Neuronal stem cell (in vitro differentiated cells): ENCODE measurements around the gene ATXN7.

Source experiments
- DNase-seq: peaks from one replicate; pipeline ENCODE4 v3.0.0-alpha.2; 2013; ENCODE audit warnings: low spot score
- H2AFZ ChIP-seq: one replicate; pipeline ENCODE4 v1.6.1; 2013; ENCODE audit warnings: mild to moderate bottlenecking, low read length, inconsistent platforms
- H2AK5ac ChIP-seq: 2 replicates; pipeline ENCODE4 v1.6.1; 2013; ENCODE audit warnings: low read depth, mild to moderate bottlenecking, inconsistent platforms, low read length, moderate library complexity, mixed read lengths
- H2BK120ac ChIP-seq: 2 replicates; pipeline ENCODE4 v1.6.1; 2013; ENCODE audit warnings: low read depth, mild to moderate bottlenecking, inconsistent platforms, low read length, moderate library complexity, mixed read lengths
- H2BK12ac ChIP-seq: one replicate; pipeline ENCODE4 v1.6.1; 2013; ENCODE audit warnings: low read length, inconsistent platforms
- H2BK15ac ChIP-seq: 2 replicates; pipeline ENCODE4 v1.6.1; 2013; ENCODE audit warnings: mild to moderate bottlenecking, low read length, inconsistent platforms, mixed read lengths
- H2BK5ac ChIP-seq: one replicate; pipeline ENCODE4 v1.6.1; 2013; ENCODE audit warnings: inconsistent platforms, mild to moderate bottlenecking, low read length, moderate library complexity
- H3K14ac ChIP-seq: one replicate; pipeline ENCODE4 v1.6.1; 2013; ENCODE audit warnings: low read length, inconsistent platforms
- H3K18ac ChIP-seq: 2 replicates; pipeline ENCODE4 v1.6.1; 2013; ENCODE audit warnings: low read length, inconsistent platforms
- H3K23ac ChIP-seq: 2 replicates; pipeline ENCODE4 v1.6.1; 2013; ENCODE audit warnings: low read depth, mild to moderate bottlenecking, mixed read lengths, low read length, inconsistent platforms; ENCODE audit not compliant: poor library complexity
- H3K27ac ChIP-seq: replicated peaks from 3 replicates; pipeline ENCODE4 v1.5.1; 2013; ENCODE audit warnings: low read length, inconsistent platforms
- H3K27me3 ChIP-seq, 3 experiments: 2 replicates each; pipeline ENCODE4 v1.6.1; 2013; ENCODE audit warnings: low read length in 3 of 3, mild to moderate bottlenecking in 2 of 3, inconsistent platforms in 1 of 3, low read depth in 1 of 3, mixed read lengths in 1 of 3, moderate library complexity in 1 of 3; ENCODE audit not compliant: control insufficient read depth in 3 of 3, insufficient read depth in 3 of 3
- H3K36me3 ChIP-seq, 2 donors: replicated peaks in 1 of 2; 2 replicates each; pipeline ENCODE4 v1.6.1; 2013; ENCODE audit warnings: low read length in 2 of 2; ENCODE audit not compliant: control insufficient read depth in 2 of 2, insufficient read depth in 2 of 2
- H3K4ac ChIP-seq: 2 replicates; pipeline ENCODE4 v1.6.1; 2013; ENCODE audit warnings: inconsistent platforms, mild to moderate bottlenecking, low read length, moderate library complexity
- H3K4me1 ChIP-seq, 2 donors: 1 replicate in 1 of 2; 2 replicates in 1 of 2; pipeline ENCODE4 v1.6.1; 2013; ENCODE audit warnings: low read length in 2 of 2, low read depth in 1 of 2; ENCODE audit not compliant: control insufficient read depth in 2 of 2, insufficient read depth in 1 of 2
- H3K4me2 ChIP-seq: one replicate; pipeline ENCODE4 v1.6.1; 2013; ENCODE audit warnings: mild to moderate bottlenecking, low read length, inconsistent platforms; ENCODE audit not compliant: insufficient read depth, poor library complexity, severe bottlenecking
- H3K4me3 ChIP-seq, 2 donors: 2 replicates each; pipeline ENCODE4 v1.5.1; 2013; ENCODE audit warnings: low read length in 2 of 2, mild to moderate bottlenecking in 2 of 2, inconsistent platforms in 1 of 2, moderate library complexity in 1 of 2
- H3K79me1 ChIP-seq: one replicate; pipeline ENCODE4 v1.6.1; 2013; ENCODE audit warnings: low read depth, mild to moderate bottlenecking, inconsistent platforms, low read length, moderate library complexity
- H3K9ac ChIP-seq: one replicate; pipeline ENCODE4 v1.6.1; 2013; ENCODE audit warnings: mild to moderate bottlenecking, low read depth, low read length, inconsistent platforms; ENCODE audit not compliant: poor library complexity
- H3K9me3 ChIP-seq, 2 donors: replicated peaks in 1 of 2; 2 replicates each; pipeline versions ENCODE3 to v1.6.1; 2013; ENCODE audit warnings: low read length in 2 of 2, mild to moderate bottlenecking in 2 of 2, inconsistent platforms in 1 of 2, low read depth in 1 of 2, mixed read lengths in 1 of 2, moderate library complexity in 1 of 2; ENCODE audit not compliant: control insufficient read depth in 2 of 2, insufficient read depth in 1 of 2
- H4K8ac ChIP-seq: one replicate; pipeline ENCODE4 v1.6.1; 2013; ENCODE audit warnings: low read depth, mild to moderate bottlenecking, inconsistent platforms, low read length, moderate library complexity
- H4K91ac ChIP-seq: one replicate; pipeline ENCODE4 v1.6.1; 2013; ENCODE audit warnings: low read length, low read depth, mild to moderate bottlenecking, inconsistent platforms; ENCODE audit not compliant: poor library complexity
- WGBS, 2 donors: extraction: QIAGEN DNeasy Blood & Tissue Kit; methylation state at CpG; one replicate each; pipeline ENCODE4 v1.1.7; 2013; ENCODE audit warnings: missing lambda C conversion rate in 2 of 2, mixed read lengths in 1 of 2; ENCODE audit not compliant: insufficient read length in 2 of 2, insufficient replicate concordance in 1 of 2; ENCODE audit errors: extremely low coverage in 2 of 2; 5-methylcytosine and 5-hydroxymethylcytosine counted together

ATXN7 gene

DNA sequence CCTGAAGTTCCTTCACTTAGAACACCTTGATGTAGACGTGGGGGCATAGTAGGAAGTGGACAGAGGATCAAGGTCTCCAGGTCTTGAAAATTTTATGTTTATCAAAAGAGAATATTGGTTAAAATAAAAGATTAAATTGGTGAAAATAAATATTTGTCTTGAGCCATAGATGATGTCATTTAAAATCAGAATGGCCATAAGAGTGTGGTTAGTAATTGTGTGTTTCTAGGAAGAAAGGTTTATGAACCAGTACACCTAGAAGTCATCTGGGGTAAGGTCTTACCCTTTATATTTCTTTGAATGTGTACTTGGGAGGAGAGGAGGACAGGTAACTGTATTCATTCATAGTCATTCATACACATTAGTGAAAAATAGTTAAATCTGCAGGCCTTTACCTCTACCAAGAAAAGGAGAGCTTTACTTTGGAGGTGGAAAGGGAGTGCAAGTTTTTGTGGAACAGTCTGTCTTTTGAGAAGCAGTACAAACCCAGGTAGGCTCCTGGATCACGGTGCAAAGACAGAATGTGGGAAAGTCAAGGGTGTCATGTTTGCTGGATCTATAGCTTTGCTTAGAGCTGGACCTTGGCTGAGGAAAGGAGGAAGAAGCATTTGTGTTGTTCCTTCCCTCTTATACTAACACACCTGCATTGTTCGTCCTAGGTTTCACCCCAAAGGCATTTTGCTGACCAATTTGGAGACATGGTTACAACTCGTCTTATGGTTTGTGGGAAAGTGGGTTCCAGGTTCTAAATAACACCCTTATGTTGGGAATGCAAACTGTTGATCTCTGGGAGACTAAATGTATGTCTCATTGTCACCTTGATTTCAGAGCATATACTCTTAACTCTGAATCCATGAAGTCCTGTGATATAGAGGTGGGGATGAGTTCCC lies 42.3 kb downstream of the ATXN7 start:
- Histone ChIP-seq H2BK5ac (no peak overlapping the region), H3K27me3 (no peaks in the 10 kb centered on the region), H3K9ac (no peak overlapping the region), H3K36me3 (peaks cover 0 to 26% of the 10 kb centered on the region in 2 donors), H3K23ac (no peak overlapping the region), H2BK120ac (no peak overlapping the region), H3K4me2 (no peak overlapping the region), H2BK15ac (no peak overlapping the region), H4K91ac (no peak overlapping the region), H3K4me1 (peaks cover 2 to 5% of the 10 kb centered on the region in 2 donors), H3K4ac (no peak overlapping the region), H3K27ac (no peak overlapping the region), H3K4me3 (no peak overlapping the region), H4K8ac (no peak overlapping the region), H3K9me3 (no peaks in the 10 kb centered on the region), H3K18ac (no peak overlapping the region), H2BK12ac (no peak overlapping the region), H3K14ac (no peak overlapping the region), H2AK5ac (no peak overlapping the region), H3K79me1 (no peaks in the 10 kb centered on the region), H2AFZ (no peak overlapping the region)
- WGBS, 2 donors, result no CpG with 5 or more reads among the region's 4 CpGs
- DNase-seq, result no peak

DNA sequence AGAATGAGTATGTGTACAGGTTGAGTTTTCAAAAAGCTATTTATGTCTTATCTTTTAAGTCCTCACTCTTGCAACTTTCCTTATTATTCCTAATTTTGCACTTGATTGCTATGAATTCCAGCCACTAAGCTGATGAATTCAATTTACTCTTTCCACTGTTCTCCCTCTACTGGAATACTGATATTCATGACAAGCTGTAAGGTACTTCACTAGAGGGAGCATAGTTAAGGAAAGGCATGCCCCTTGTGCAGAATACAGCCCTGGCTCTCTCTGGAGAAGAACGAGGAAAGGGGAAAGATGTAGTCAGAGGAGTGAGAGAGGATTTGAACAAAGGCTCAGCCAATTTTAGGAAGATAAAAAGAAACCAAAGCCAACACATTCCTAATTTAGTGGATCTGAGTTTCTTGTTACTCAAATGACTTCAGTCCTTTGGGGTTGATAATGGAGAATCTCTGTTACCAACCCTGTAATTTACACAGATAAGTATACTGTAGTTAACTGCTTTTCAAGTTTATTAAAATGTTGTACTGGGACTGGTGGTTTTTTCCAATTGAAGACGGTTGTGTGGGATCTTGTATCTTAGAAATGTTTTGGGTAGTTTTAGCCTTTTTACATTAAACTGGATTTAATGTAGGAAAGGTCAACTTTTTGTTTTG lies 44.5 kb downstream of the ATXN7 start:
- Histone ChIP-seq H4K8ac (no peak overlapping the region), H3K36me3 (peaks cover 0 to 16% of the 10 kb centered on the region in 2 donors)
- no CpG with 5 or more reads among the region's 2 CpGs for WGBS, 2 donors

DNA sequence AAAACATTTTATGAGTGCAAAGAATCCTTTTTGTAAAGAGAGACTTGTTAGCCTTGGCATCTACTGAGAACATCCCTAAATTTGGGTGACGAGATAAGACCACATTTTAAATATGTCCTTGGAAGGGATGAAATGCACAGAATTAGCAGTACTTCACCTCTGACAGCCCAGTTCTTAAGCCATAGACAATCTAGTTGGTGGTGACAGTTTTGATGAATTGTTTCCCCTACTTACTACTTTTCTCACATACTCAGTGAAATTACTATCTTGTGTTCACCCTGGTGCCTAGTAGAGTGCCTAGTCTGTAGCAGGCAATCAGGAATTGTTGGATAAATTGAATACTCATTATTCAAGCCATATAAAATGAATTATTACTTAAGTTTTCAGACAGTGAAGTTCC lies 45.1 kb downstream of the ATXN7 start:
- Histone ChIP-seq H3K27me3 (no peaks in the 10 kb centered on the region), H3K4ac (no peak overlapping the region), H3K9ac (no peak overlapping the region), H3K14ac (no peak overlapping the region), H3K4me3 (no peak overlapping the region), H3K9me3 (no peaks in the 10 kb centered on the region), H2BK5ac (no peak overlapping the region), H4K8ac (no peak overlapping the region), H2AFZ (no peak overlapping the region), H3K27ac (no peak overlapping the region), H2BK15ac (no peak overlapping the region), H3K36me3 (peaks cover 0 to 10% of the 10 kb centered on the region in 2 donors), H3K4me2 (no peak overlapping the region), H2BK120ac (no peak overlapping the region), H2BK12ac (no peak overlapping the region), H3K23ac (no peak overlapping the region), H3K4me1 (peaks cover 5 to 10% of the 10 kb centered on the region in 2 donors), H2AK5ac (no peak overlapping the region), H3K18ac (no peak overlapping the region), H4K91ac (no peak overlapping the region), H3K79me1 (no peaks in the 10 kb centered on the region)
- WGBS, 2 donors, result no CpG with 5 or more reads among the region's 1 CpG
- no peak for DNase-seq

More for the DNA sequence above, 44.5 kb downstream of the ATXN7 start:
- Histone ChIP-seq H2BK15ac (no peak overlapping the region), H3K4me1 (peaks cover 5 to 10% of the 10 kb centered on the region in 2 donors), H3K18ac (no peak overlapping the region), H2BK120ac (no peak overlapping the region), H3K14ac (no peak overlapping the region), H3K27ac (no peak overlapping the region), H2AFZ (no peak overlapping the region), H3K4me3 (no peak overlapping the region), H2BK12ac (no peak overlapping the region), H3K27me3 (no peaks in the 10 kb centered on the region), H3K4ac (no peak overlapping the region), H4K91ac (no peak overlapping the region), H3K23ac (no peak overlapping the region), H2BK5ac (no peak overlapping the region), H3K9ac (no peak overlapping the region), H3K4me2 (no peak overlapping the region), H3K9me3 (no peaks in the 10 kb centered on the region), H2AK5ac (no peak overlapping the region), H3K79me1 (no peaks in the 10 kb centered on the region)
- DNase-seq, result no peak

DNA sequence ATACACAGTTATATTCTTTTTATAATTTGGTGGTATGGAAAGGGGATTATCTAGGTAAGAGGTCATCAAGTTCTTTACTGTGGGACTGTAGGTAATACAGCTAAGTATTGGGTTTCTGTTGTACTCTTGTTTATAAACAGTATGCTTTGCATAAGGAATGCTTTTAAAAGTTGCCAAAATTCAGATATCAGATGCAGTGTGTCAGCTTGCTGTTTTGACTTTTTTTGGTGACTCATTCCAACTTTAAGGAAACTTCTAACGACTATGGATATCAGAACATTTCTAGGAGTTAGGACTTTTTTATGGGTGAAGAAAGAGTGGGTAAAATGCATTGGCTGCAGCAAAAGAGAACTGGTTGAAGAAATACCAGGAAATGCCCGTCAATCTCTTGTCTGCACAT lies 45.8 kb downstream of the ATXN7 start:
- H3K4me1 ChIP-seq, result peaks cover 5 to 10% of the 10 kb centered on the region in 2 donors
- no peak for DNase-seq
- H3K4me2 ChIP-seq, result no peak overlapping the region
- peaks cover 0 to 8% of the 10 kb centered on the region in 2 donors for H3K36me3 ChIP-seq
- WGBS, 2 donors, result no CpG with 5 or more reads among the region's 2 CpGs
- H2BK5ac ChIP-seq, result no peak overlapping the region
- no peaks in the 10 kb centered on the region for H3K27me3 ChIP-seq
- H3K23ac ChIP-seq, result no peak overlapping the region
- H3K4me3 ChIP-seq, result no peak overlapping the region
- H3K14ac ChIP-seq, result no peak overlapping the region
- H2AK5ac ChIP-seq, result no peak overlapping the region
- no peak overlapping the region for H3K27ac ChIP-seq
- no peak overlapping the region for H2BK15ac ChIP-seq
- no peak overlapping the region for H4K8ac ChIP-seq
- H3K4ac ChIP-seq, result no peak overlapping the region
- H3K79me1 ChIP-seq, result no peaks in the 10 kb centered on the region
- no peak overlapping the region for H3K9ac ChIP-seq
- no peak overlapping the region for H2BK120ac ChIP-seq
- H2AFZ ChIP-seq, result no peak overlapping the region
- no peaks in the 10 kb centered on the region for H3K9me3 ChIP-seq
- no peak overlapping the region for H4K91ac ChIP-seq
- no peak overlapping the region for H2BK12ac ChIP-seq
- no peak overlapping the region for H3K18ac ChIP-seq
